Pulmonary artery endothelial cell (primary cell): ENCODE measurements around the gene AFG3L2. TPM values are rescaled to one million over a fixed set of nuclear protein-coding genes. Genes with fewer than 3 reads are reported as not detected.
A peak's percentile ranks its signal among the peaks of the same experiment; 100 is the strongest.

Experiments used
- DNase-seq: peaks from one replicate; pipeline ENCODE4 v3.0.0-alpha.2; 2011; ENCODE audit warnings: low read depth, low spot score
- total RNA-seq: library from RNA; depleted of rRNA; stranded (reverse); fragments of >200 nt; gene quantifications from 2 replicates; pipeline ENCODE4 v1.2.3, GENCODE V29; 2014

Gene AFG3L2
- total RNA-seq, 1 donor from 2014 or later, result 50.6 TPM

GRCh38 chr18:12361770-12362378 lies 15.2 kb downstream of the AFG3L2 start:
- DNase-seq, result no peak

DNA sequence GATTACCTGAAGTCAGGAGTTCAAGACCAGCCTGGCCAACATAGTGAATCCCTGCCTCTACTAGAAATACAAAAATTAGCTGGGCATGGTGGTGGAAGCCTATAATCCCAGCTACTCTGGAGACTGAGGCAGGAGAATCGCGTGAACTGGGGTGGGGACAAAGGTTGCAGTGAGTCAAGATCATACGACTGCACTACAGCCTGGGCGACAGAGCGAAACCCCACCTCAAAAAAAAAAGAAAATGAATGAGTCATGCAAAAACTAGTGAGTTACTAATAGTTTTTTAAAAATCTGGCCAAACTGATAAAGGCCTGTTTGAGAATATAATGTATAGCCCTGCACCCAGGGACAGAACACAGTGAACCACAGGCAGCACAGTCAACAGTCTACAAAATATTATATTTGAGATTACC lies 17.5 kb downstream of the AFG3L2 start:
- no peak for DNase-seq

- DNase-seq, result no peak
Measured at GRCh38 chr18:12352188-12352587, 24.8 kb downstream of the AFG3L2 start.

- no peak for DNase-seq
Measured at GRCh38 chr18:12347895-12348294, 29.1 kb downstream of the AFG3L2 start.

DNA sequence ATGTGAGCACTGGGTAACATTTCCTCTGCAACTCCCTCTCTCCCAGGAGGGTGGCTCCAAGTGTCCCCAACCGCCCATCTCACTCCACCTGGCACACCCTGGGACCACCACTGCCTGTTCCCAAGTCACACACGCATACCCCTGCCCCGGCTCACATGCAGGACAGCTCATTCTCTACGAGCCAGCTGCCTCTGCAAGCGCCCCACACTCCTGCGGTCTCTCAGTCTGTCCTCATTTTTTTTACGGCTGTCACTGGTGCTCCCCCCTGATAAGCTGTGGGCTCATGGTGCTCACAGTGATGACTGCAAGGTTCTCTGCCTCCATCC lies 30.8 kb downstream of the AFG3L2 start:
- DNase-seq, result no peak

- no peak for DNase-seq
Measured at GRCh38 chr18:12345491-12346239, 31.4 kb downstream of the AFG3L2 start.

DNA sequence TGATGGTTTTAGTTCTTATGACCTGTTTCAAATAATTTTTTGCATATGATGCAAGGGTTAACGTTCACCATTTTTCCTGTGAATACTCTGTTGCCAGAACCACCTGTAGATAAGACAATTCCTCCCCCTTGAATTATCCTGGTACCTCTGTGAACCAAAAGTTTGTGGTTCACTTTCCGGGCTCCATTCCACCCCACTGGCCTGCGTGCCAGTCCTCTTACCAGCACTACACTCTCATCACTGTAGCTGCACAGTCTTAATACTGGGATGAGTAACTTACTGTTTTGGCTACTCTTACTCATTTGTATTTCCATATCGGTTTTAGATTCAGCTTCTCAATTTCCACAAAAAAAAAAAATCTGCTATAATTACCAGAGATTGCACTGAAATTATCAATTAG lies 34.4 kb downstream of the AFG3L2 start:
- no peak for DNase-seq

DNA sequence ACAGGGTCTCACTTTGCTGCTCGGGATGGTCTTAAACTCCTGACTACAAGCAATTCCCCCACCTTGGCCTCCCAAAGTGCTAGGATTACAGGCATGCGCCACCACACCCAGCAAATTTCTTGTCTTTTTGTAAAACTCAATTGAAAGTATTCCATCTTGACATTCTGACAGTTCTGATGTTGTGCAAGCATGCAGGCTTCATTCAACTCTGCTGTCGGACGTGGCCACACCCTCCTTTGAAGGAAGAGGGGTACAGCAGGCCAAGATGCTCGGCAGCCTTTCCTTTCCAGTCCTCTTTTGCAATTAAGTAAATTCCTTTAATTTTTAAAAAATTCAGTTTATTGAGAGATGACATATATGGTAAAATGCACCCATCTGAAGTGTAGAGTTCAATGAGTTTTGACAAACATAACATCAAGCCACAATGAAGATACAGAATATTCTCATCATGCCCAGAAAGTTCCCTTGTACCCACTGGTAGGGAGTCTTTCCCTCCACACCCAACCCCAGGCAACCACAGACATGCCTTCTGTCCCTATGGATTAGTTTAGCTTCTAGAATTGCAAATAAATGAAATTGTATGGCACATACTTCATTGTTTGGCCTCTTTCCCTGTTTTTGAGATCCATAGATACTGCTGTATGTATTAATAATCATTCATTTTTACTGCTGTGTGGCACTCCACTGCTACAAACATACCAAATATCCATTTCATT lies 35.9 kb downstream of the AFG3L2 start:
- no peak for DNase-seq

- DNase-seq, result no peak
Measured at GRCh38 chr18:12338382-12338781, 38.6 kb downstream of the AFG3L2 start.

DNA sequence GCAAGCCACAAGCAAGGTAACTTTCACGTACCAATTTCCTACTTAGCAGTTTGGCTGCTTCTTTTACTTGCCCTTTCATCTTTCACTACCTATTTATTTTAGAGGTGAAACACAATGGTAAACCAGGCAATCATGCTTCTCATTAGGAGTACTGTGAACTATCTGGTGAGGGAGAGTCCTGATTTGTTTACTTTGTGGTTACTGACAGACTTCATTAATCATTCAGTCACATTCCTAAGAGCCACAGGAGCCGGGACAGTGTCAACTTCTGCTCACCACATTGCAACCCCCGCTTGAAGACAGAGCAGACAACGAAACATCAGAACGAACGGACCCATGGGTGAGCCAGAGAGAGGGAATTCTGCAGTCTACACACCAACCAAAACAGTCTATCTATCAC lies 40.1 kb downstream of the AFG3L2 start:
- no peak for DNase-seq

GRCh38 chr18:12336171-12336613 lies 40.8 kb downstream of the AFG3L2 start:
- DNase-seq, result no peak

GRCh38 chr18:12335503-12335902 lies 41.5 kb downstream of the AFG3L2 start:
- no peak for DNase-seq

DNA sequence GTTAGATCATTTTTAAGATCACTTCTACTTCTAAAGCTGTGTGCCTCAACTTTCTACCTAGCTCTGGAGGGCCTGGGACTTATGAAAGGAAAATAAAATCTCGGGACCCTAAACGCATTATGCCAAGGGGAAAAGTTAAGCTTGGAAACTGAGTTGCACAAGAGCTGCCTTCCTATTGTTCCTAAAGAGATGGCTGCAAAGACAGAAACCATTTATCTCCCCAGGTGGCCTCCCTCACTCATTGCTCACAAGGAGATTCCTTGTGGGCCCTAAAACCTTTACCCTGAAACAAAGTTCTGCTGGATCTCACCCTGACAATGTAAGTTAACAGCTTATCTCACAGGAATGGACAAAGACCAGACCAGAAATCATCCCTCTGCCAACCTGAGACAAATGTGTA lies 42.2 kb downstream of the AFG3L2 start:
- DNase-seq, result no peak

DNA sequence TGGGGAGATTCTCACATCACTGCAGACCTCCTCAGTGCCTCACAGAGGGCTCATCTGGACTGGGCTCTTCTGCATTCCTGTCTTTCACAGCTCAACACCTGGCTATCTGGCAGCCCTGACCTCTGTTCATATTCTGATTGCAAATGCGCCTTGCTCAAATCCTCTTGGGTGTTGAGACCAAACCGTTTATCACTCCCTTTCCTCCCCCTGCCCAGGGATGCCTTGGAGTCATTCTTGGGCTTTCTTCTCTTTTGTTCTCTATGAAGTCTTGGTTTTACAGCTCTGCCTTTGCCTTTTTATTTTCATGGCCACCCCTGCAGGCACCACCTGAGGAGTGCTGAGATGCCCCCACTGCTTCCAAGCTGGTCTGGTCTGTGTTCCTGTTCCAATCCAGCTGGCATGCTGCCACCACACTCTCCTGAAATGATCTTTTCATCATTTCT lies 42.6 kb downstream of the AFG3L2 start:
- DNase-seq, result no peak

GRCh38 chr18:12333506-12334290 lies 43.3 kb downstream of the AFG3L2 start:
- DNase-seq, result no peak

- DNase-seq, result no peak
Measured at GRCh38 chr18:12330766-12331165, 46.3 kb downstream of the AFG3L2 start.

DNA sequence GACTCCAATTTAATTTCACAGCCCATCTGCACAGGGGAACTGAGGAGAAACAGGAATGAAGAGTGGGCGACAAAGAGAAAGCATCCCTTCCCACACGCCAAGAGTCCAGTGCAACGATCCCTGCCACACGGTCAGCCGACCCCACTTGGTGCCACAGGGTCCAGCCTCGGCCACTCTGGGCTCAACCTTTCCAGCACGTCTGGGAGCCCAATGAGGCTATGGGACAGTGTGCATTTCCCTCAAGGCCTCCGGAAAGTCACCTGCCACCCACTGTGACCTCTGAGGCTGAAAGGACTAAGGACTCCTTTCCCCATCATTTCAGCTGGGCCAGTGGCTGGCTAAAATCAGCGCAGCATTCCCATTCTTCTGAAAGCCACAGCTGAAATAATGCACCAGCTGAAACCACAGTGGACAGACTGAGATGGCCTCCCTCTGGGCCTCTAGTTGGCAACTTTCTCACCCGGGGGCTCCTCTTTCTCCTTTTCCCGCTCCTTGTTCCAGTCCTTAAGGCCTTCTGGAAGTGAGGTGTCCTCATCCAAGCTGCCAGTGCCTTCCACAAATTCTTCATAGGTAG lies 47.8 kb downstream of the AFG3L2 start:
- no peak for DNase-seq

DNA sequence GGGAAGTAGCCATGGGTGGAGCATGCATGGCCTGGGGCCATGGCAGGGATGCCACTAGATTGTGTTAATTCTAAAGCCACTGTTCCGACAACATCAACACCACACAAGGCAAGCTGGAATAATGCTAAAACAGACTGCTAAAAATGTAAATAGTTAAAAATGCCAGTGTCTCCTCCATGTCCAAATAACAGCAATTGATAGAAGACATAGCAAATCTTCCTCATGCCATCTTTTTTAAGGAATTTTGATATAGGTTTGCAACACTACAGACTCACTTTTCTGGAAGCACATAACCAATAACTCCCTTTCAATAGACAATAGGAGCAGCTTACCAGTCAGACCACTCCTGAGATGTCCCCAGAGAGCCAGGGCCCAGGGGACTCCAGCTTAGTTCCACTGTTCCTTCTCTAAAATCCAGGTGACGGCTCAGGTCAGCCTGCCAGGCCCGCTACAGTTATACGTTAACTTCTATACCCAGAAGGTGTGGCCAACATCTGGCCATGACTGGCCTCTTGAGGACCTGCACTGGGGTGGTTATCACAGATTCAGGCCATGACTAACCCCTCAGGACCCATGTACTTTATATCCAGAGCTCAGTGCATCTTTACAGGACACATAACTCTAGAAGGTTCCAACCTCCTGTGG lies 48.7 kb downstream of the AFG3L2 start:
- DNase-seq, result no peak

DNA sequence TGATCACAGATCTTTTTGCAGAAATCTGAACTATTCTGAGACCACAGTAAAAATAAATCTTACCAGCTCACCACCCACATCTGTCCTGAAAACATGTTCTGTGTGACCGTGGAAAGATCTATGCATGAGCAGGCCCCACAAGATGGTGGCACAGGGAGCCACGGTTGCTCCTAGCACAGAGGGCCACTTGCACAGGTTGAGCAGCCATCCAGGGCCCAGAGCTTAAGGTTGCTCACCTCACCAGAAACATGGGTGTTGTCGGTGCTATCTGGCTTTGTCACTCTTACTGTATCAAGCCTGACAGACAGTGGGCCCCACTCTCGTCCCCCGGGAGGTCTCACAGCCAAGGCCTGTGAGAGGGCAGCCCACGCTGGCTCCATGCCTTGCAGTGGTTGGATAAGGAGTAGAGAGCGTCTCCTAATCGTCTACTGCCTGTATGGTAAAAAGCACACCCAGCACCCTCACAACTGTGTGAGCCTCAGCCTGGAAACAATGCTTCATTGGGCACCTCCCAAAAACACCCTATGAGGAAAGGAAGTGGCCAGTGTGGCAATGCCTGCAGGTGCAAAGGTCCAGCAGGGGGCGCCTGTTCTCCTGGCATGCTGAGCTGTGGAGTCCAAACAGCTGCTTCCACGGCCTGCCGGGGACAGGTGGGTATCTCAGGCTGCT lies 49.4 kb downstream of the AFG3L2 start:
- peak; percentile 50 for DNase-seq

GRCh38 chr18:12326711-12327460 lies 50.1 kb downstream of the AFG3L2 start:
- no peak for DNase-seq
